Measurements from ENCODE around the gene PRAMEF12. TPM values are rescaled to one million over a fixed set of nuclear protein-coding genes. Genes with fewer than 3 reads are reported as not detected.

PRAMEF12 gene
- total RNA-seq, 6 experiments from 2014 or later, result not detected

DNA sequence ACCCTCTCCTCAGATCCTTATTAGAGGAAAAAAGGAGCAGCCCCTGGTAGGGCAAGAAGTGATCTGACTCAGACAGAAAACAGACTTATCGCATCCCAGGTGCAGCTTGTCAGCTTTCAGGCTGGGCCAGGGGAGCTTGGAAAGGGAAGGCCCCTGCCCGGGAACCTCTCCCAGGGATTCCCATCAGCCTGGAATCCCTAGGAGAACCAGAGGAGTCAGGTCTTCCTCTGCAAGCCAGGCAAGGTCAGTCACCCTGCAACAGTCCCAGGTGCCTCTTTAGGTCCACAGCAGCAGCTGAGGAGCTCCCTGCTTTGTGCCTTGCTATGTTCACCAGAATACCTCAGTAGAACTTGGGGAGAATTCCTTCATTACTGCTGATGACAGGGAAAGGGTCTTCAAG is 2.9 kb upstream of the PRAMEF12 start:
- ATAC-seq, result no peak
- no peaks in the 10 kb centered on the region for H3K27me3 ChIP-seq
- intact Hi-C loops (cut with DNase I), result no loop called here
- DNase-seq, result no peak
- no peaks in the 10 kb centered on the region for H3K4me1 ChIP-seq
- no peak for TF ChIP-seq POLR2A (IDR thresholded peaks at IDR 0.05)
- TF ChIP-seq, protein P1, sequence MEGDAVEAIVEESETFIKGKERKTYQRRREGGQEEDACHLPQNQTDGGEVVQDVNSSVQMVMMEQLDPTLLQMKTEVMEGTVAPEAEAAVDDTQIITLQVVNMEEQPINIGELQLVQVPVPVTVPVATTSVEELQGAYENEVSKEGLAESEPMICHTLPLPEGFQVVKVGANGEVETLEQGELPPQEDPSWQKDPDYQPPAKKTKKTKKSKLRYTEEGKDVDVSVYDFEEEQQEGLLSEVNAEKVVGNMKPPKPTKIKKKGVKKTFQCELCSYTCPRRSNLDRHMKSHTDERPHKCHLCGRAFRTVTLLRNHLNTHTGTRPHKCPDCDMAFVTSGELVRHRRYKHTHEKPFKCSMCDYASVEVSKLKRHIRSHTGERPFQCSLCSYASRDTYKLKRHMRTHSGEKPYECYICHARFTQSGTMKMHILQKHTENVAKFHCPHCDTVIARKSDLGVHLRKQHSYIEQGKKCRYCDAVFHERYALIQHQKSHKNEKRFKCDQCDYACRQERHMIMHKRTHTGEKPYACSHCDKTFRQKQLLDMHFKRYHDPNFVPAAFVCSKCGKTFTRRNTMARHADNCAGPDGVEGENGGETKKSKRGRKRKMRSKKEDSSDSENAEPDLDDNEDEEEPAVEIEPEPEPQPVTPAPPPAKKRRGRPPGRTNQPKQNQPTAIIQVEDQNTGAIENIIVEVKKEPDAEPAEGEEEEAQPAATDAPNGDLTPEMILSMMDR (IDR thresholded peaks at IDR 0.05), result no peak
- H3K9me3 ChIP-seq, result no peaks in the 10 kb centered on the region
- 73% methylated on average over 2 of the region's 2 CpGs for WGBS (ENCODE audit: insufficient coverage, low coverage, low lambda C conversion rate, missing lambda C conversion rate)
- no peak overlapping the region for H3K27ac ChIP-seq
- H3K4me3 ChIP-seq, result no peak overlapping the region
- H3K36me3 ChIP-seq, result no peaks in the 10 kb centered on the region

DNA sequence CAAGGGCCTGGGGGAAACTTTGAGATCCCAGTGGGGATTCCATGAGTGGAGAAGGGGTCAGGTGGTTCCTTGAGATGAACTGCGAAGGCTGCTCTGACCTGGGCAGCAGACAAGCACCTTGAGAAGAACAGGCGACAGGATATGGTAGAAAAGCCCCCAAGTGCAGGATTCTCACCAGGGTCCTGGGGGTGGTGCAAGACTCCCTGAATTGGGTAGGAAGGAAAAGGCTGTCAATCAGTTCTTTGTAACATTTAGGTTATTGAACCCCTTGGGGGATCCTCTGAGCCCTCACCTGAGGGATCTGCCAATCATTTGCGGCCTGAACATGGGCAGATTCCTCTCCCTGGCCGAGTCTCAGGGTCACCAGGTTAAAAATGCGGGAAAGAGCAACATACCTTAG is 2.4 kb upstream of the PRAMEF12 start:
- Histone ChIP-seq H3K4me3 (no peak overlapping the region), H3K9me3 (no peaks in the 10 kb centered on the region), H3K27me3 (no peaks in the 10 kb centered on the region), H3K27ac (no peak overlapping the region), H3K4me1 (no peaks in the 10 kb centered on the region), H3K36me3 (no peaks in the 10 kb centered on the region)
- no peak for TF ChIP-seq POLR2A (IDR thresholded peaks at IDR 0.05)
- TF ChIP-seq, protein P1 (IDR thresholded peaks at IDR 0.05), result no peak
- no peak for DNase-seq
- intact Hi-C loops (cut with DNase I), result no loop called here
- 29% methylated on average over 4 of the region's 5 CpGs for WGBS (ENCODE audit: insufficient coverage, low coverage, low lambda C conversion rate, missing lambda C conversion rate)
- no peak for ATAC-seq

DNA sequence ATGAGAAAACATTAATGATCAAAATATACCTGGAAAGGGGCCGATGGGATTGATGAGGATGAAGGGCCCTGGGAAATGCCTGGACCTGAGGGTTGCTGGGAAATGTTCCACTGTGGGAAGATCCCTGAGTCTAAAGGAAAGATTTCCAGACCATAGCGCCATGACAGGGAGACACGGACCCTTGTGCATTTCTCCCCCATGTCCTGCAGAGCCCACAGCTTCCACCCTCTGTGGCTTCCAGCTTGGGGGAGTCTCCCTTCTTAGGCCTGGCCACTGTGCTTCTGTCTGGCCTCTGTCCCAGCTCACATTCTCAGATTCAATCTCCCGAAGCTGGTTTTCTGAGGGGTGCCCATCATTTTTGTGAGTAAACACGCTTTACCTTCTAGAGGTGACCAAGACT is 1.0 kb upstream of the PRAMEF12 start:
- no peaks in the 10 kb centered on the region for H3K9me3 ChIP-seq
- no peak overlapping the region for H3K27ac ChIP-seq
- H3K4me3 ChIP-seq, result no peak overlapping the region
- H3K4me1 ChIP-seq, result no peaks in the 10 kb centered on the region
- ATAC-seq, result no peak
- H3K27me3 ChIP-seq, result no peaks in the 10 kb centered on the region
- TF ChIP-seq, protein P1 (IDR thresholded peaks at IDR 0.05), result no peak
- no peak for TF ChIP-seq POLR2A (IDR thresholded peaks at IDR 0.05)
- WGBS (ENCODE audit: insufficient coverage, low coverage, low lambda C conversion rate, missing lambda C conversion rate), result 61% methylated on average over 2 of the region's 5 CpGs
- no peak for DNase-seq
- intact Hi-C loops (cut with DNase I), result no loop called here
- no peaks in the 10 kb centered on the region for H3K36me3 ChIP-seq

DNA sequence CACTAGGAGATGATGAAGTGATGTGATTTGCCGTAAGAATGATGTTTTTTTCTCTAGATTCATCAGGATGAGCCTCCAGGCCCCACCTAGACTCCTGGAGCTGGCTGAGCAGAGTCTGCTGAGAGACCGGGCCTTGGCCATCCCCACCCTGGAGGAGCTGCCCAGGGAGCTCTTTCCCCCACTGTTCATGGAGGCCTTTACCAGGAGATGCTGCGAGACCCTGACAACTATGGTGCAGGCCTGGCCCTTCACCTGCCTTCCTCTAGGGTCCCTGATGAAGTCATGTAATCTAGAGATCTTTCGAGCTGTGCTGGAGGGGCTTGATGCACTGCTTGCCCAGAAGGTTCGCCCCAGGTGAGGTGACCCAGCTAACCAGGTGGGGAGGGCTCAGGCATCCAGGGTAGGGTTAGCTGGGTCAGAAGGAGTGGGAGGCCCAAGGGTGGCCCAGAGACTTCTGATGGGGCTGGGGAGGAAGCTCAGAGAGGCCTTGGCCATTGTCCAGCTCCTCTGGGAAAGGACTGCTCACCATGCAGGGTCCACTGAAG is 1.3 kb downstream of the PRAMEF12 start:
- WGBS (ENCODE audit: insufficient coverage, low coverage, low lambda C conversion rate, missing lambda C conversion rate), result 88% methylated on average over 2 of the region's 5 CpGs
- Histone ChIP-seq H3K27me3 (no peaks in the 10 kb centered on the region), H3K4me1 (no peaks in the 10 kb centered on the region), H3K27ac (no peak overlapping the region), H3K4me3 (no peak overlapping the region), H3K9me3 (no peaks in the 10 kb centered on the region), H3K36me3 (no peaks in the 10 kb centered on the region)
- TF ChIP-seq, protein P1 (IDR thresholded peaks at IDR 0.05), result no peak
- no peak for TF ChIP-seq POLR2A (IDR thresholded peaks at IDR 0.05)
- ATAC-seq (no peak), DNase-seq (no peak)
- intact Hi-C loops (cut with DNase I), result no loop called here

DNA sequence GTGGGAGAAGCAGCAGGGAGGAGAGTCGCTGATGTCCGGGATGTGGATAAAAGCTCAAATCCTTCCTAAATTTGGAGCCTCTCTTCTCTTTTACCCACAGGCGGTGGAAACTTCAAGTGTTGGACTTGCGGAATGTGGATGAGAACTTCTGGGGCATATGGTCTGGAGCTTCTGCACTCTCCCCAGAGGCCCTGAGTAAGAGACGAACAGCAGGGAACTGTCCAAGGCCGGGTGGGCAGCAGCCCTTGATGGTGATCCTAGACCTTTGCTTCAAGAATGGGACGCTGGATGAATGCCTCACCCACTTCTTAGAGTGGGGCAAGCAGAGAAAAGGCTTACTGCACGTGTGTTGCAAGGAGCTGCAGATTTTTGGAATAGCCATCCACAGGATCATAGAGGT is 1.9 kb downstream of the PRAMEF12 start:
- no peaks in the 10 kb centered on the region for H3K9me3 ChIP-seq
- no peak for ATAC-seq
- DNase-seq, result no peak

More for the DNA sequence above, 1.9 kb downstream of the PRAMEF12 start:
- 51% methylated on average over 8 of the region's 8 CpGs for WGBS (ENCODE audit: insufficient coverage, low coverage, low lambda C conversion rate, missing lambda C conversion rate)
- H3K4me1 ChIP-seq, result no peaks in the 10 kb centered on the region
- H3K4me3 ChIP-seq, result no peak overlapping the region
- intact Hi-C loops (cut with DNase I), result no loop called here
- no peak overlapping the region for H3K27ac ChIP-seq
- TF ChIP-seq POLR2A (IDR thresholded peaks at IDR 0.05), result no peak
- TF ChIP-seq, protein P1 (IDR thresholded peaks at IDR 0.05), result no peak
- no peaks in the 10 kb centered on the region for H3K27me3 ChIP-seq
- no peaks in the 10 kb centered on the region for H3K36me3 ChIP-seq
